HCT116 (cell line): ENCODE data around the gene BARX1. TPM values are rescaled to one million over a fixed set of nuclear protein-coding genes. Genes with fewer than 3 reads are reported as not detected.

ENCODE experiments used
- ATAC-seq: fragments of 200-7000 bp; cut with Tn5 transposase; 2 replicates; pipeline ENCODE4 v1.9.1; 2020; ENCODE audit warnings: mild to moderate bottlenecking, moderate library complexity
- BruUV-seq: library from RNA; stranded (reverse); fragments of 400-500 nt; replicated peaks from 2 replicates; lab custom pipeline; 2021; lab: Mats Ljungman, UMichigan
- CTCF ChIA-PET: fragments of 300-600 bp; sonication (Branson Sonifier 250); formaldehyde crosslinking; loops from one replicate; lab custom pipeline; 2021; ENCODE audit warnings: antibody characterized with exemption; lab: Charles Lee
- POLR2A ChIA-PET: fragments of 300-600, 350-600 bp; sonication (Branson Sonifier 250); formaldehyde crosslinking; loops from one replicate; lab custom pipeline; 2021; ENCODE audit warnings: antibody characterized with exemption; lab: Charles Lee
- RAD21 ChIA-PET, 2 experiments: fragments of 300-600 bp; sonication (Branson Sonifier 250); formaldehyde crosslinking; loops; one replicate each; lab custom pipeline; 2023; ENCODE audit warnings: low total read pairs in 2 of 2; ENCODE audit not compliant: uncharacterized antibody in 2 of 2, unreplicated experiment in 2 of 2, low non-redundant PET in 1 of 2; lab: Charles Lee
- DNase-seq: peaks from one replicate; pipeline ENCODE4 v3.0.0-alpha.2; 2010; ENCODE audit warnings: low read depth, low spot score
- H2AFZ ChIP-seq: fragments of 200-600 bp; shearing (Covaris generic), sonication (generic); 2 replicates; pipeline ENCODE4 v1.6.1; 2017; ENCODE audit warnings: low read depth, mixed run types, mixed read lengths, antibody characterized with exemption, low read length; ENCODE audit not compliant: poor library complexity, severe bottlenecking
- H3K27ac ChIP-seq: 2 replicates; pipeline ENCODE4 v1.5.1; 2012; ENCODE audit warnings: low read depth, low read length
- H3K27me3 ChIP-seq: fragments of 200-600 bp; sonication (generic); 2 replicates; pipeline ENCODE4 v1.6.1; 2016; ENCODE audit warnings: mixed run types, low read length, mixed read lengths; ENCODE audit not compliant: insufficient read depth
- H3K36me3 ChIP-seq, 2 experiments: fragments of 200-500 bp in 1 of 2; fragments of 200-600 bp in 1 of 2; sonication (Bioruptor generic) in 1 of 2; sonication (generic) in 1 of 2; 2 replicates each; pipeline versions ENCODE4 v1.5.1 to v1.6.1; 2014 to 2016; ENCODE audit warnings: low read length in 2 of 2, inconsistent platforms in 1 of 2, mixed read lengths in 1 of 2, mixed run types in 1 of 2; ENCODE audit not compliant: insufficient read depth in 2 of 2, control insufficient read depth in 1 of 2
- H3K4me1 ChIP-seq, 2 experiments: fragments of 200-600 bp in 1 of 2; sonication (generic) in 1 of 2; 2 replicates each; pipeline versions ENCODE4 v1.5.1 to v1.6.1; 2012 to 2017; ENCODE audit warnings: low read length in 2 of 2, inconsistent platforms in 1 of 2, mild to moderate bottlenecking in 1 of 2, mixed read lengths in 1 of 2, mixed run types in 1 of 2, moderate library complexity in 1 of 2; ENCODE audit not compliant: insufficient read depth in 2 of 2, control insufficient read depth in 1 of 2
- H3K4me2 ChIP-seq: fragments of 200-600 bp; sonication (generic); 2 replicates; pipeline ENCODE4 v1.6.1; 2017; ENCODE audit warnings: mixed run types, low read length, mixed read lengths
- H3K4me3 ChIP-seq, 2 experiments: fragments of 200-600 bp in 1 of 2; sonication (generic) in 1 of 2; replicated peaks in 1 of 2; 2 replicates each; pipeline ENCODE4 v1.5.1; 2011 to 2016; ENCODE audit warnings: low read length in 2 of 2, control low read depth in 1 of 2, low read depth in 1 of 2, mild to moderate bottlenecking in 1 of 2, mixed read lengths in 1 of 2, mixed run types in 1 of 2
- H3K79me2 ChIP-seq: fragments of 200-600 bp; sonication (generic); 2 replicates; pipeline ENCODE4 v1.6.1; 2017; ENCODE audit warnings: mild to moderate bottlenecking, mixed run types, low read length, moderate library complexity, mixed read lengths; ENCODE audit not compliant: insufficient read depth
- H3K9ac ChIP-seq: fragments of 200-600 bp; sonication (generic); 2 replicates; pipeline ENCODE4 v1.6.1; 2016; ENCODE audit warnings: low read length, mixed read lengths
- H3K9me2 ChIP-seq: fragments of 200-600 bp; sonication (generic), shearing (Covaris generic); 2 replicates; pipeline ENCODE4 v1.6.1; 2017; ENCODE audit warnings: mixed run types, mild to moderate bottlenecking, moderate library complexity; ENCODE audit not compliant: insufficient read depth
- H3K9me3 ChIP-seq, 2 experiments: fragments of 200-500 bp in 1 of 2; fragments of 200-600 bp in 1 of 2; sonication (Bioruptor generic) in 1 of 2; sonication (generic) in 1 of 2; 2 replicates each; pipeline ENCODE4 v1.6.1; 2014 to 2017; ENCODE audit warnings: low read length in 2 of 2, mixed read lengths in 2 of 2, inconsistent platforms in 1 of 2, low read depth in 1 of 2, mild to moderate bottlenecking in 1 of 2, mixed run types in 1 of 2, moderate library complexity in 1 of 2; ENCODE audit not compliant: control insufficient read depth in 1 of 2, insufficient read depth in 1 of 2
- H4K20me1 ChIP-seq: fragments of 200-600 bp; sonication (generic), shearing (Covaris generic); 2 replicates; pipeline ENCODE4 v1.6.1; 2017; ENCODE audit warnings: mixed run types, mild to moderate bottlenecking, moderate library complexity; ENCODE audit not compliant: insufficient read depth
- CEBPB ChIP-seq: IDR thresholded peaks from 2 replicates; pipeline ENCODE4 v1.6.1; 2012; ENCODE audit warnings: low read depth
- ELF1 ChIP-seq: IDR thresholded peaks from 2 replicates; pipeline ENCODE4 v1.6.1; 2012; ENCODE audit warnings: low read depth, borderline replicate concordance
- EZH2 ChIP-seq: fragments of 200-600 bp; sonication (generic); IDR thresholded peaks from 2 replicates; pipeline ENCODE4 v1.6.1; 2017; ENCODE audit warnings: antibody characterized with exemption, mixed run types
- EZH2phosphoT487 ChIP-seq: fragments of 200-600 bp; IDR thresholded peaks from 2 replicates; pipeline ENCODE4 v1.6.1; 2018; ENCODE audit warnings: antibody characterized with exemption, borderline replicate concordance
- FOSL1 ChIP-seq: IDR thresholded peaks from 2 replicates; pipeline ENCODE4 v1.6.1; 2012; ENCODE audit warnings: low read depth
- JUND ChIP-seq: IDR thresholded peaks from 2 replicates; pipeline ENCODE4 v1.6.1; 2012
- POLR2AphosphoS5 ChIP-seq: IDR thresholded peaks from 2 replicates; pipeline ENCODE4 v1.6.1; 2011; ENCODE audit warnings: mild to moderate bottlenecking, low read depth, low read length, moderate library complexity
- RAD21 ChIP-seq: IDR thresholded peaks from 2 replicates; pipeline ENCODE4 v1.6.1; 2012; ENCODE audit warnings: low read depth, mild to moderate bottlenecking
- SIN3A ChIP-seq: IDR thresholded peaks from 2 replicates; pipeline ENCODE4 v1.6.1; 2012; ENCODE audit warnings: low read depth
- SP1 ChIP-seq: IDR thresholded peaks from 2 replicates; pipeline ENCODE4 v1.6.1; 2012; ENCODE audit warnings: low read depth
- ZFX ChIP-seq: fragments of 450-650 bp; IDR thresholded peaks from 2 replicates; pipeline ENCODE4 v1.6.1; 2017
- ZNF274 ChIP-seq: fragments of 200-500 bp; sonication (Bioruptor generic); IDR thresholded peaks from 2 replicates; pipeline ENCODE4 v1.6.1; 2014; ENCODE audit warnings: mild to moderate bottlenecking, low read depth, low read length, inconsistent platforms
- intact Hi-C: fragments of 100-400 bp; cut with micrococcal nuclease; formaldehyde crosslinking; loops from 2 replicates; pipeline ENCODE4 v1.10.0; 2022
- total RNA-seq: library from RNA; stranded (reverse); gene quantifications from one replicate; pipeline ENCODE4 v1.2.1, GENCODE V29; 2021; ENCODE audit not compliant: unreplicated experiment
- TF ChIP-seq, protein P1 (sequence below): IDR thresholded peaks from 2 replicates; pipeline ENCODE4 v1.6.1; 2012
- TF ChIP-seq, protein P2 (sequence below): IDR thresholded peaks from 2 replicates; pipeline ENCODE4 v1.6.1; 2011; ENCODE audit warnings: mild to moderate bottlenecking, low read length, moderate library complexity; ENCODE audit not compliant: insufficient replicate concordance; ENCODE audit errors: extremely low read depth
- TF ChIP-seq, protein P3 (sequence below): IDR thresholded peaks from 2 replicates; pipeline ENCODE4 v1.6.1; 2012

BARX1 gene
- total RNA-seq, 1 experiment from 2014 or later, result not detected

DNA sequence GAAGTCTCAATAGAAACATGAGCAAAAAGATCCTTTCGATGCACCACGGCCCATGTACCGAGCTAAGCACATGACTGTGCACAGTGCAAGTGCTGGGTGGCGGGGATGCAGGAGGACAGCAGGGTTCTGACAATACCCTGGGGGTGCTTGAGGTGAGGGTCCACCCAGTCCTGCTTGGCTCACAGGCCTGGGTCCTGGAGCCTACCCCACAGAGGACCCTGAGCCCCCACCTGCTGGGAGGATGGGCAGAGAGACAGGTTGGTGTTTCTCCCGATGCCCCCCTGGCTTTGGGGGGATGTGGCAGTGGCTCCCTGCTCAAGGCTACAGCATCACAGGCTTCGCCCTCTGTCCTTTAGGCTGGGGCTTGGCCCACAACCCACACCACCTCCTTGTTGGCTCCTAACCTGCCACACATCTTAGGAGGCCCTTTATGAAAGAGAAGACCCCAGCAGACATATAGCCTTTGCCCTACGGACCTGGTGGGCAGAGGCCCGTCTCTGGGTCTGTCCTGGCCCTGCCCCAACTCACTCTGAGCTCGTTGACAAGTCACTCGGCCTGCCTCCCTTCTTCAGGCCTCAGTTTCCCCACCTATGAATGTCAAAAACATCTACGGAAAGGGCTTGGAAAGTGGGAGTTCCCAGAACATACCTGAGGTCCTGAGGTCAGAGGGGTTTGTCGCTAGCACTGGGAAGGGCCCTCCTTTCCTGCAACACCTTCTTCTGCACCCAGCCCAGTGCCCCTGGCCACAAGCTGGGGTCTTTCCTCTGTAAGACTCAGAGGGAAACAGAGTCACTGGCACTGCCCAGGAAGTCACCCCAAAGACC lies 50.3 kb downstream of the BARX1 start:
- Histone ChIP-seq H4K20me1 (no peaks in the 10 kb centered on the region), H2AFZ (no peak overlapping the region), H3K9ac (no peak overlapping the region), H3K9me2 (no peaks in the 10 kb centered on the region), H3K27me3 (no peaks in the 10 kb centered on the region), H3K9me3 (no peaks in the 10 kb centered on the region), H3K4me2 (no peak overlapping the region), H3K4me1 (no peaks in the 10 kb centered on the region), H3K36me3 (no peaks in the 10 kb centered on the region), H3K27ac (no peak overlapping the region), H3K4me3 (no peak overlapping the region), H3K79me2 (no peaks in the 10 kb centered on the region)
- no peak for TF ChIP-seq ZFX
- TF ChIP-seq EZH2, result no peak
- no peak for TF ChIP-seq RAD21
- no peak for TF ChIP-seq ELF1
- RAD21 ChIA-PET, result no interaction called here
- intact Hi-C loops, result no loop called here
- DNase-seq, result no peak
- no TSS peak for BruUV-seq
- POLR2A ChIA-PET, result no interaction called here
- ATAC-seq, result no peak
- CTCF ChIA-PET, result no interaction called here

DNA sequence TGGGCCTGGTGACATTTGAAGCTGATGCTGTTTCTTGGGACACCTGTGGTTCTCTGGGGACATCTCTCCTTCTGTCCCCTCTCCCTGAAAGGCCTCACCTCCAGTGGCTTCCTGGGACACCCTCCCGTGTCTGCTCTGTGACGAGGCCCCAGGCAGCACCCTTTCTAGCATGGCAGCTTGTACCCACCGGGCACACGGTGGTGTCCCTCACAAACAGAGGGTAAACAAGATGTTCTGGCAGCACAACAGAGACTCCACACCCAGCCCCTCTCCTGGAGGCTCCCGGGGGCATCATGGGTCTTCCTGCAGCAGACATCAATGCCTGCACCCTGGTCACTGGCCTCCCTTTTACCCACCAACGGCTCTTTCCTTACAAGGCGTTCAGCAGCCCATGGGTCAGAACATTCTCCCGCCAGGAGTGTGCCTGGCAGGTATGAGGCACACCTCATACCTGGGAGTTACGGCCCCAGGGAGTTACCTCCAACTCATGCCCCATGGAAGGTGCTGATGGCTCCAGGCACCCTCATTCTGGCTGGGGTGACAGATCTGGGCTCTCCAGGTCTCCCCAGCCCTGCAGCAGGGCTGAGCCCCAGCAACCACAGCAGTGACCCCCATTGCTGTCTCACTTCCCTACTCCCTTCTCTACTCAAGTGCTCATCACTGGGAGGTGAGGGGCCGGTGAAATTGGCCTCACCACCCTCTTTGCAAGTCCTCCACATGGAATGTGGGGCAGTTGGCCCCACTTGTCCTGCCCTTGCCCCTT lies 51.1 kb downstream of the BARX1 start:
- Histone ChIP-seq H4K20me1 (no peaks in the 10 kb centered on the region), H3K9ac (no peak overlapping the region), H2AFZ (no peak overlapping the region), H3K4me3 (no peak overlapping the region), H3K27me3 (no peaks in the 10 kb centered on the region), H3K79me2 (no peaks in the 10 kb centered on the region), H3K9me3 (no peaks in the 10 kb centered on the region), H3K4me2 (no peak overlapping the region), H3K4me1 (no peaks in the 10 kb centered on the region), H3K36me3 (no peaks in the 10 kb centered on the region), H3K9me2 (no peaks in the 10 kb centered on the region)
- intact Hi-C loops, result no loop called here
- ChIA-PET RAD21 (no interaction called here), CTCF (no interaction called here), POLR2A (no interaction called here)
- BruUV-seq, result no TSS peak
- DNase-seq (no peak), ATAC-seq (no peak)
- TF ChIP-seq, protein P1, sequence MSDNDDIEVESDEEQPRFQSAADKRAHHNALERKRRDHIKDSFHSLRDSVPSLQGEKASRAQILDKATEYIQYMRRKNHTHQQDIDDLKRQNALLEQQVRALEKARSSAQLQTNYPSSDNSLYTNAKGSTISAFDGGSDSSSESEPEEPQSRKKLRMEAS, result no peak
- TF ChIP-seq EZH2phosphoT487, result no peak
- TF ChIP-seq, protein P2, sequence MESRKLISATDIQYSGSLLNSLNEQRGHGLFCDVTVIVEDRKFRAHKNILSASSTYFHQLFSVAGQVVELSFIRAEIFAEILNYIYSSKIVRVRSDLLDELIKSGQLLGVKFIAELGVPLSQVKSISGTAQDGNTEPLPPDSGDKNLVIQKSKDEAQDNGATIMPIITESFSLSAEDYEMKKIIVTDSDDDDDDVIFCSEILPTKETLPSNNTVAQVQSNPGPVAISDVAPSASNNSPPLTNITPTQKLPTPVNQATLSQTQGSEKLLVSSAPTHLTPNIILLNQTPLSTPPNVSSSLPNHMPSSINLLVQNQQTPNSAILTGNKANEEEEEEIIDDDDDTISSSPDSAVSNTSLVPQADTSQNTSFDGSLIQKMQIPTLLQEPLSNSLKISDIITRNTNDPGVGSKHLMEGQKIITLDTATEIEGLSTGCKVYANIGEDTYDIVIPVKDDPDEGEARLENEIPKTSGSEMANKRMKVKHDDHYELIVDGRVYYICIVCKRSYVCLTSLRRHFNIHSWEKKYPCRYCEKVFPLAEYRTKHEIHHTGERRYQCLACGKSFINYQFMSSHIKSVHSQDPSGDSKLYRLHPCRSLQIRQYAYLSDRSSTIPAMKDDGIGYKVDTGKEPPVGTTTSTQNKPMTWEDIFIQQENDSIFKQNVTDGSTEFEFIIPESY, result no peak
- TF ChIP-seq, protein P3, sequence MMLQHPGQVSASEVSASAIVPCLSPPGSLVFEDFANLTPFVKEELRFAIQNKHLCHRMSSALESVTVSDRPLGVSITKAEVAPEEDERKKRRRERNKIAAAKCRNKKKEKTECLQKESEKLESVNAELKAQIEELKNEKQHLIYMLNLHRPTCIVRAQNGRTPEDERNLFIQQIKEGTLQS, result no peak
- no peak for TF ChIP-seq ZNF274
- no peak for TF ChIP-seq CEBPB
- TF ChIP-seq ZFX, result no peak
- no peak for TF ChIP-seq SP1
- no peak for TF ChIP-seq EZH2
- no peak for TF ChIP-seq FOSL1
- no peak for TF ChIP-seq POLR2AphosphoS5
- no peak for TF ChIP-seq JUND
- TF ChIP-seq ELF1, result no peak
- TF ChIP-seq SIN3A, result no peak
- TF ChIP-seq, all 23 proteins: peak for 0
- no peak overlapping the region for H3K27ac ChIP-seq
